Loucy (cell line): ENCODE results near the gene PC.

Experiments
- H2AFZ ChIP-seq: fragments of 200-600 bp; sonication (generic); 2 replicates; pipeline ENCODE4 v1.6.0; 2016; ENCODE audit warnings: antibody characterized with exemption, mild to moderate bottlenecking, low read length, moderate library complexity
- H3F3A ChIP-seq: fragments of 200-600 bp; 2 replicates; pipeline ENCODE4 v1.6.0; 2016; ENCODE audit warnings: antibody characterized with exemption, low read depth, mild to moderate bottlenecking
- H3K27me3 ChIP-seq: fragments of 200-600 bp; sonication (generic); 2 replicates; pipeline ENCODE4 v1.6.1; 2014; ENCODE audit warnings: low read length, mild to moderate bottlenecking; ENCODE audit not compliant: insufficient read depth, poor library complexity, severe bottlenecking
- H3K36me3 ChIP-seq: fragments of 200-600 bp; sonication (generic); 2 replicates; pipeline ENCODE4 v1.6.1; 2016; ENCODE audit warnings: low read length; ENCODE audit not compliant: insufficient read depth
- H3K4me1 ChIP-seq: fragments of 200-600 bp; sonication (generic); 2 replicates; pipeline ENCODE4 v1.5.1; 2014; ENCODE audit warnings: low read length, mild to moderate bottlenecking; ENCODE audit not compliant: insufficient read depth, poor library complexity, severe bottlenecking
- H3K4me2 ChIP-seq: fragments of 200-600 bp; sonication (generic); 2 replicates; pipeline ENCODE4 v1.6.0; 2014; ENCODE audit warnings: antibody characterized with exemption, low read length, low read depth, mild to moderate bottlenecking; ENCODE audit not compliant: poor library complexity, severe bottlenecking
- H3K4me3 ChIP-seq: fragments of 200-600 bp; sonication (generic); 2 replicates; pipeline ENCODE4 v1.5.1; 2014; ENCODE audit warnings: low read length, mild to moderate bottlenecking, mixed read lengths; ENCODE audit not compliant: poor library complexity, severe bottlenecking
- H3K79me2 ChIP-seq: fragments of 200-600 bp; sonication (generic); 2 replicates; pipeline ENCODE4 v1.6.1; 2014; ENCODE audit warnings: low read length; ENCODE audit not compliant: insufficient read depth
- H3K9ac ChIP-seq: fragments of 200-600 bp; sonication (generic); 2 replicates; pipeline ENCODE4 v1.6.0; 2014; ENCODE audit warnings: mild to moderate bottlenecking, low read depth, low read length, moderate library complexity; ENCODE audit not compliant: poor library complexity, severe bottlenecking
- H3K9me2 ChIP-seq: fragments of 200-600 bp; sonication (generic); replicated peaks from 2 replicates; pipeline ENCODE4 v1.6.1; 2016; ENCODE audit warnings: low read depth, low read length, mixed read lengths
- H3K9me3 ChIP-seq: fragments of 200-600 bp; sonication (generic); 2 replicates; pipeline ENCODE4 v1.6.1; 2014; ENCODE audit warnings: mild to moderate bottlenecking, antibody characterized with exemption, low read length, low read depth; ENCODE audit not compliant: insufficient read depth
- H4K20me1 ChIP-seq: fragments of 200-600 bp; sonication (generic); 2 replicates; pipeline ENCODE4 v1.6.0; 2014; ENCODE audit warnings: antibody characterized with exemption, low read length, mild to moderate bottlenecking; ENCODE audit not compliant: insufficient read depth, poor library complexity, severe bottlenecking
- EZH2phosphoT487 ChIP-seq: fragments of 200-600 bp; IDR thresholded peaks from 2 replicates; pipeline ENCODE4 v1.6.1; 2018; ENCODE audit warnings: antibody characterized with exemption, mild to moderate bottlenecking, moderate library complexity, borderline replicate concordance
- TF ChIP-seq, protein P1 (sequence below): fragments of 200-600 bp; sonication (generic); conservative IDR thresholded peaks from 2 replicates; pipeline ENCODE4 v1.5.1; 2014; ENCODE audit warnings: mild to moderate bottlenecking, antibody characterized with exemption, low read length

The PC gene

DNA sequence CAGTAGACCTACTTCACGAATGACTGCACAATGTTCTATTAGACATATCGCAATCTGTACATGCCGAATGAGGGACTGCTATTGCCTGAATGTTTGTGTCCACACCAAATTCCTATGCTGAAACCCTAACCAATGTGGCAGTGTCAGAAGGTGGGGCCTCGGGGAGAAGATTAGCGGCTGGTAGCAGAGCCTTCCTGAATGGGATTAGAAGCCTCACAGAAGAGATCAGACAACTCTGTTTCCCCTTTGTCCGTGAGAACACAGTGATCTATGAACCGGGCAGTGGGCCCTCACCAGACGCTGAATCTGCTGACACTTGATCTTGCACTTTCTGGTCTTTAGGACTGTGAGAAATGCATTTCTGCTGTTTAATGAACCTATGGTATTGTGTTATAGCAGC is 68.2 kb downstream of the PC start:
- Histone ChIP-seq H3K4me2 (no peak overlapping the region), H3K4me1 (no peaks in the 10 kb centered on the region), H2AFZ (no peak overlapping the region), H3K79me2 (no peaks in the 10 kb centered on the region), H3K36me3 (no peaks in the 10 kb centered on the region), H3K9me3 (no peaks in the 10 kb centered on the region), H3K9me2 (no peaks in the 10 kb centered on the region), H3F3A (no peaks in the 10 kb centered on the region), H3K9ac (no peak overlapping the region), H3K4me3 (no peak overlapping the region), H4K20me1 (no peaks in the 10 kb centered on the region), H3K27me3 (no peaks in the 10 kb centered on the region)
- TF ChIP-seq, protein P1, sequence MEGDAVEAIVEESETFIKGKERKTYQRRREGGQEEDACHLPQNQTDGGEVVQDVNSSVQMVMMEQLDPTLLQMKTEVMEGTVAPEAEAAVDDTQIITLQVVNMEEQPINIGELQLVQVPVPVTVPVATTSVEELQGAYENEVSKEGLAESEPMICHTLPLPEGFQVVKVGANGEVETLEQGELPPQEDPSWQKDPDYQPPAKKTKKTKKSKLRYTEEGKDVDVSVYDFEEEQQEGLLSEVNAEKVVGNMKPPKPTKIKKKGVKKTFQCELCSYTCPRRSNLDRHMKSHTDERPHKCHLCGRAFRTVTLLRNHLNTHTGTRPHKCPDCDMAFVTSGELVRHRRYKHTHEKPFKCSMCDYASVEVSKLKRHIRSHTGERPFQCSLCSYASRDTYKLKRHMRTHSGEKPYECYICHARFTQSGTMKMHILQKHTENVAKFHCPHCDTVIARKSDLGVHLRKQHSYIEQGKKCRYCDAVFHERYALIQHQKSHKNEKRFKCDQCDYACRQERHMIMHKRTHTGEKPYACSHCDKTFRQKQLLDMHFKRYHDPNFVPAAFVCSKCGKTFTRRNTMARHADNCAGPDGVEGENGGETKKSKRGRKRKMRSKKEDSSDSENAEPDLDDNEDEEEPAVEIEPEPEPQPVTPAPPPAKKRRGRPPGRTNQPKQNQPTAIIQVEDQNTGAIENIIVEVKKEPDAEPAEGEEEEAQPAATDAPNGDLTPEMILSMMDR, result no peak
- TF ChIP-seq EZH2phosphoT487, result no peak

DNA sequence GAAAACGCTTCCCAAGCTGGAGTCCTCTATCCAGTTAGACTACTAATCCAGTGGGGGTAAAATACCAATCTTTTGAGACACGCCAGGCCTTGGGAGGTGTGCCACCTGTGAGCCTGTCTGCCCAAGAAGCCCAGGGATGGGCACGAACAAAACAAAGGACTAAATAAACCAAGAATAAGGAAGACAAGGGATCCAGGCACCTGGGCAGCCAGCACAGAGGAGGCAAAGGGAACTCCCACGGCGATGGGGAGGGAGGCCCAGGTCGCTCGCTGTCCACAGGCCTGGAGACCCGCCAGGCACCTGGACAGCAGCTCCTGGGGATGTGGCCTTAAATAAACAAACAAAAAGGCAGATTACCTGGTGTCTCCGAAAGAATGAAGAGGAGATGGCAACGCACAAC is 69.9 kb downstream of the PC start:
- no peaks in the 10 kb centered on the region for H3K79me2 ChIP-seq
- H3K9me2 ChIP-seq, result no peaks in the 10 kb centered on the region
- no peaks in the 10 kb centered on the region for H3K9me3 ChIP-seq
- no peak for TF ChIP-seq EZH2phosphoT487
- TF ChIP-seq, protein P1, result no peak
- H3K4me1 ChIP-seq, result no peaks in the 10 kb centered on the region
- no peaks in the 10 kb centered on the region for H3K36me3 ChIP-seq
- no peak overlapping the region for H3K9ac ChIP-seq
- H3K4me2 ChIP-seq, result no peak overlapping the region
- no peaks in the 10 kb centered on the region for H3F3A ChIP-seq
- H3K4me3 ChIP-seq, result no peak overlapping the region
- no peak overlapping the region for H2AFZ ChIP-seq
- no peaks in the 10 kb centered on the region for H4K20me1 ChIP-seq
- no peaks in the 10 kb centered on the region for H3K27me3 ChIP-seq

DNA sequence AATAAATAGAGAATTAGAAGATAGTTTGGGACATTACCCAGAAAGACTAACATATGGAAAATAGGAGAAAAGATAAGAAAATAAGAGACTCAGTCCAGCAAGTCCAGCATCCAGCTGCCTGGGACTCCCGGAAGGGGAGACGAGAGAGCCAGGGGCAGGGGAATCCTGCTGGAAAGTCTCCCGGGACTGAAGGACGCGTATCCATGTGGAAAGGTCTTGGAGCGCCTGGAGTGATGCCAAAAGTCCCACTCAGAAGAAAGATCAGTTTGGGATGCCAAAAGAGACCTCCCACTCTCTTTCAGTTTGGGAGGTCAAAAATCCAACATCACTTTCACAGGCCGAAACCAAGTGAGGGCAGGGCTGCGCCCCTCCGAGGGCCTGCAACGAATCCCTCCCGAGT is 70.7 kb downstream of the PC start:
- Histone ChIP-seq H4K20me1 (no peaks in the 10 kb centered on the region), H3K9me3 (no peaks in the 10 kb centered on the region), H3K9me2 (no peaks in the 10 kb centered on the region), H3K9ac (no peak overlapping the region), H3F3A (no peaks in the 10 kb centered on the region), H3K36me3 (no peaks in the 10 kb centered on the region), H3K79me2 (no peaks in the 10 kb centered on the region), H3K4me1 (no peaks in the 10 kb centered on the region), H3K4me2 (no peak overlapping the region), H3K4me3 (no peak overlapping the region), H3K27me3 (no peaks in the 10 kb centered on the region), H2AFZ (no peak overlapping the region)
- TF ChIP-seq, protein P1, result no peak
- no peak for TF ChIP-seq EZH2phosphoT487
